ENCODE results near the gene RASA3. TPM values are rescaled to one million over a fixed set of nuclear protein-coding genes. Genes with fewer than 3 reads are reported as not detected.

RASA3 gene
- total RNA-seq, 4 donors from 2014 or later: 25.0 to 43.1 (median 30.2) TPM

DNA sequence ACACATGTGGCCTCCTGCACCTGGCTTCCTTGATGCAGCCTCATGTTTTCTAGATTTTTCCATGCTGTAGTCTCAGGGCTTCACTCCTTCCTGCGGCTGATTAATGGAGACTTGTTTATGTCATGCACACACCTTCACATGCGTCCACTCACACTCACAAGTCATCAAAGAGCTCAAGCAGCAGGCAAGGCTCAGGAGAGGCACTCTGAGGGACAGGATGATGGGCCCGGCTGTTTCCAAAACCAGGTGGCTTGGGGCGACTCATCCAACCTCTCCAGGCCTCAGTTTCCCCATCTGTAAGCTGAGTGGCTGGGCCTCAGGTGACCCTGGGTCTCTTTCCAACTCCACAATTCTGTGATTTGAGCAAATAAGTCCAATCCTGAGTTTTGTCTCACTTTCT, 36.9 kb downstream of the RASA3 start:
- no peak overlapping the region for H3K27ac ChIP-seq
- no peak overlapping the region for H3K4me3 ChIP-seq
- no peak for ATAC-seq
- TF ChIP-seq EP300 (IDR thresholded peaks at IDR 0.05) (no peak), POLR2AphosphoS5 (IDR thresholded peaks at IDR 0.05) (no peak), POLR2A (IDR thresholded peaks at IDR 0.05) (no peak)
- TF ChIP-seq, protein P1, sequence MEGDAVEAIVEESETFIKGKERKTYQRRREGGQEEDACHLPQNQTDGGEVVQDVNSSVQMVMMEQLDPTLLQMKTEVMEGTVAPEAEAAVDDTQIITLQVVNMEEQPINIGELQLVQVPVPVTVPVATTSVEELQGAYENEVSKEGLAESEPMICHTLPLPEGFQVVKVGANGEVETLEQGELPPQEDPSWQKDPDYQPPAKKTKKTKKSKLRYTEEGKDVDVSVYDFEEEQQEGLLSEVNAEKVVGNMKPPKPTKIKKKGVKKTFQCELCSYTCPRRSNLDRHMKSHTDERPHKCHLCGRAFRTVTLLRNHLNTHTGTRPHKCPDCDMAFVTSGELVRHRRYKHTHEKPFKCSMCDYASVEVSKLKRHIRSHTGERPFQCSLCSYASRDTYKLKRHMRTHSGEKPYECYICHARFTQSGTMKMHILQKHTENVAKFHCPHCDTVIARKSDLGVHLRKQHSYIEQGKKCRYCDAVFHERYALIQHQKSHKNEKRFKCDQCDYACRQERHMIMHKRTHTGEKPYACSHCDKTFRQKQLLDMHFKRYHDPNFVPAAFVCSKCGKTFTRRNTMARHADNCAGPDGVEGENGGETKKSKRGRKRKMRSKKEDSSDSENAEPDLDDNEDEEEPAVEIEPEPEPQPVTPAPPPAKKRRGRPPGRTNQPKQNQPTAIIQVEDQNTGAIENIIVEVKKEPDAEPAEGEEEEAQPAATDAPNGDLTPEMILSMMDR (IDR thresholded peaks at IDR 0.05): no peak
- no peaks in the 10 kb centered on the region for H3K36me3 ChIP-seq
- 83% methylated on average over 1 of the region's 4 CpGs; no CpG with 5 or more reads in 1 of the 2 donors for WGBS, 2 donors (ENCODE audit: low coverage in 1 of 2)
- H3K27me3 ChIP-seq: no peaks in the 10 kb centered on the region
- H3K4me1 ChIP-seq: peaks cover 0 to 31% (median 15%) of the 10 kb centered on the region in 3 donors
- peaks cover 0 to 9% (median 0%) of the 10 kb centered on the region in 3 donors for H3K9me3 ChIP-seq

- H3K27ac ChIP-seq: no peak overlapping the region
- no peak for ATAC-seq
- no peaks in the 10 kb centered on the region for H3K36me3 ChIP-seq
These were observed 39.3 kb downstream of the RASA3 start for GRCh38 chr13:114093118-114093517.

DNA sequence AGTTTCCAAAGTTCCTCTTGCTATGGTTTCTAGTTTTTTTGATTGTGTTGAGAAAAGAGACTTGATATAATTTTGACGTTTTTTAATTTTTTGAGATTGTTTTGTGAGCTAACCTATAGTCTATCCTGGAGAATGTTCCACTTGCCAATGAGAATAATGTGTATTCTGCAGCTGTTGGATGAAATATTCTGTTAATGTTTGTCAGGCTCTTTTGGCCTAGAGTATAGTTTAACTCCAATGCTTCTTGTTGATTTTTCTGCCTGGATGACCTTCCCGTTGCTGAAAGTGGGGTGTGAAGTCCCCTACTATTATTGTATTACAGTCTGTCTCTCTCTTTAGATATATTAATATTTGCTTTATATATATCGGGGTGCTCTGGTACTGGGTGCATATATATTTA, 40.0 kb downstream of the RASA3 start:
- Histone ChIP-seq H3K36me3 (peaks cover 0 to 3% of the 10 kb centered on the region in 2 donors), H3K27ac (no peak overlapping the region), H3K9me3 (peaks cover 0 to 9% (median 0%) of the 10 kb centered on the region in 3 donors), H3K27me3 (no peaks in the 10 kb centered on the region), H3K4me1 (peaks cover 0 to 4% (median 0%) of the 10 kb centered on the region in 3 donors), H3K4me3 (no peak overlapping the region)
- 96 to 97% methylated on average over 3 of the region's 3 CpGs for WGBS, 2 donors (ENCODE audit: low coverage in 1 of 2)
- no peak for ATAC-seq
- TF ChIP-seq POLR2A (IDR thresholded peaks at IDR 0.05) (no peak), EP300 (IDR thresholded peaks at IDR 0.05) (no peak), POLR2AphosphoS5 (IDR thresholded peaks at IDR 0.05) (no peak)
- TF ChIP-seq, protein P1 (IDR thresholded peaks at IDR 0.05): no peak

More at GRCh38 chr13:114093118-114093517, 39.3 kb downstream of the RASA3 start:
- Histone ChIP-seq H3K27me3 (no peaks in the 10 kb centered on the region), H3K4me3 (no peak overlapping the region), H3K9me3 (peaks cover 0 to 9% (median 0%) of the 10 kb centered on the region in 3 donors), H3K4me1 (peaks cover 0 to 11% (median 0%) of the 10 kb centered on the region in 3 donors)
- TF ChIP-seq EP300 (IDR thresholded peaks at IDR 0.05) (no peak), POLR2AphosphoS5 (IDR thresholded peaks at IDR 0.05) (no peak), POLR2A (IDR thresholded peaks at IDR 0.05) (no peak)
- TF ChIP-seq, protein P1 (IDR thresholded peaks at IDR 0.05): no peak

GRCh38 chr13:114090476-114090875, 41.9 kb downstream of the RASA3 start:
- no peaks in the 10 kb centered on the region for H3K4me1 ChIP-seq
- H3K27ac ChIP-seq: no peak overlapping the region
- WGBS, 2 donors (ENCODE audit: low coverage in 1 of 2): 82 to 95% methylated on average over 4 to 7 of the region's 11 CpGs
- peaks cover 0 to 9% (median 0%) of the 10 kb centered on the region in 3 donors for H3K9me3 ChIP-seq
- no peak for ATAC-seq
- no peak overlapping the region for H3K4me3 ChIP-seq
- H3K36me3 ChIP-seq: peaks cover 0 to 6% of the 10 kb centered on the region in 2 donors
- H3K27me3 ChIP-seq: no peaks in the 10 kb centered on the region
- TF ChIP-seq POLR2AphosphoS5 (IDR thresholded peaks at IDR 0.05) (no peak), EP300 (IDR thresholded peaks at IDR 0.05) (no peak), POLR2A (IDR thresholded peaks at IDR 0.05) (no peak)
- TF ChIP-seq, protein P1 (IDR thresholded peaks at IDR 0.05): no peak

DNA sequence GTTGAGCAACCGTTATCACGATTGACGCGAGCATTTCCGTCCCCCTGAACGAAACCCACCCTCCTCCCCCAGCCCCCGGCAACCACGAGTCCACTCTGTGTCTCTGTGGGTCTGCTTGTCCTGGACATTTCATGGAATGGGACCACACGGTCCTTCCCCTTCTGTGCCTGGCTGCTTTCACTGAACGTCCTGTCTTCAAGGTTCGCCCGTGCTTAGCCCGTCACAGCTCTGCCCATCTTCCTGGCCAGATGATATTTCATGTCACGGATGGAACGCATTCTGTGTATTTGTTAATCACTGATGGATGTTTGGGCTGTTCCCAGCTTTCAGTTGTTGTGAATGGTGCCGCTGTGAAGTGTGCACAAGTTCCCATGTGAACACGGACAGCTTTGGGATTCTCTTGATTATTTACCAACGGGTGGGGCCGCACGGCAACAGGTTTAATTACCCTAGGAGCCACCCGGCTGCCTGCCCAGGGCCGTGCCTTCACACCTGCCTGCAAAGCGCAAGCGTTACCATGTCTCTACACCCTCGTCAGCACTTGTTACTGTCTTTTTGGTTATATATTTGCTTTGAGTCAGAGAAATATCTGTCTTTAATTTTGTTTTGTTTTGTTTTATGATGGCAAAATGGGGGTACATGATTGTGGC, 42.5 kb downstream of the RASA3 start:
- Histone ChIP-seq H3K27ac (no peak overlapping the region), H3K4me1 (no peaks in the 10 kb centered on the region), H3K4me3 (no peak overlapping the region), H3K27me3 (no peaks in the 10 kb centered on the region), H3K9me3 (peaks cover 0 to 9% (median 0%) of the 10 kb centered on the region in 3 donors), H3K36me3 (peaks cover 0 to 6% of the 10 kb centered on the region in 2 donors)
- no peak for TF ChIP-seq POLR2AphosphoS5 (IDR thresholded peaks at IDR 0.05)
- TF ChIP-seq POLR2A (IDR thresholded peaks at IDR 0.05): no peak
- TF ChIP-seq, protein P1 (IDR thresholded peaks at IDR 0.05): no peak
- TF ChIP-seq EP300 (IDR thresholded peaks at IDR 0.05): no peak
- 93 to 94% methylated on average over 12 to 22 of the region's 25 CpGs for WGBS, 2 donors (ENCODE audit: low coverage in 1 of 2)
- no peak for ATAC-seq

Data from gastroesophageal sphincter (tissue), 4 donors.